Effector CD4-positive, alpha-beta T cell (primary cell): ENCODE results near the gene GRIN3A.

Source experiments
- DNase-seq: peaks from one replicate; pipeline ENCODE4 v3.0.0-alpha.2; 2020

Gene GRIN3A

DNA sequence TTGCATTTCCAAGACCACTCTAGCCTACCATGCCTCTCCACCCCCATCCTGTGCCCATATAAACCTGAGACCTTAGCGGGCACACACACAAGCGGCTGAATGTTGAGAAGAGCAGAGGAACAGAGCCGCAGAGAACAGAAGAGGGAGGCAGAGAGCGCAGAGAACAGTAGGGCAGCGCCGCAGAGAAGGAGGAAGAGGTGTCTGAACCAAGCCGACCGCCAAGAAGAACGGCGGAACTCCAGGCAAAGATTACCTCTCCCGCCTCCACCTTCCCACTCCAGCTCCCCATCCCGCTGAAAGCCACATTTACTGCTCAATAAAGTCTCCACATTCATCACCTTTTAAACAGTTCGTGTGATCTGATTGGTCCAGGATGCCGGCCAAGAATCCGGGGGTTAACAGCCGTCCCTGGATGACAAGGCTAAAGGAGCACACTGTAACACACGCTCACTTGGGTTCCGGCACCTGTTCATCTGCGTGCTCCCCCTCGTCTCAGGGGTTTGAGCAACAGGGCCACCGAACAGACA is 33.2 kb downstream of the GRIN3A start:
- no peak for DNase-seq

DNA sequence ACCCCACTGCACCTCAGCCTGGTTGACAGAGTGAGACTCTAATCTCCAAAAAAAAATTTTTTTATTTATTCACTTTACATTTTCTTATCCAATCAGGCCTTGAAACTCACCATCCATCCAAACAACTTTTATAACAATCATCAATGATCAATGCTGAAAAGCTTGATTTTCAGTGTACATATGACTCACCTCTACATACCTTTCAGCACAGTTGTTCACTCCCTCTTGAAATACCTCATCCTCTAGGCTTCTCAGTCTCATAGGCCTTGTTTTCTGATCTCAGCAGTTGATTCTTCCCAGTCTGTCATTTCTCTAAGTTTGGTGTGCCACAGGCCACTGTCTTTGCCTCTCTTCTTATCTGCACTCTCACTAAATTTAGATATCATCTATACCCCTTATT is 36.2 kb downstream of the GRIN3A start:
- DNase-seq = no peak

DNA sequence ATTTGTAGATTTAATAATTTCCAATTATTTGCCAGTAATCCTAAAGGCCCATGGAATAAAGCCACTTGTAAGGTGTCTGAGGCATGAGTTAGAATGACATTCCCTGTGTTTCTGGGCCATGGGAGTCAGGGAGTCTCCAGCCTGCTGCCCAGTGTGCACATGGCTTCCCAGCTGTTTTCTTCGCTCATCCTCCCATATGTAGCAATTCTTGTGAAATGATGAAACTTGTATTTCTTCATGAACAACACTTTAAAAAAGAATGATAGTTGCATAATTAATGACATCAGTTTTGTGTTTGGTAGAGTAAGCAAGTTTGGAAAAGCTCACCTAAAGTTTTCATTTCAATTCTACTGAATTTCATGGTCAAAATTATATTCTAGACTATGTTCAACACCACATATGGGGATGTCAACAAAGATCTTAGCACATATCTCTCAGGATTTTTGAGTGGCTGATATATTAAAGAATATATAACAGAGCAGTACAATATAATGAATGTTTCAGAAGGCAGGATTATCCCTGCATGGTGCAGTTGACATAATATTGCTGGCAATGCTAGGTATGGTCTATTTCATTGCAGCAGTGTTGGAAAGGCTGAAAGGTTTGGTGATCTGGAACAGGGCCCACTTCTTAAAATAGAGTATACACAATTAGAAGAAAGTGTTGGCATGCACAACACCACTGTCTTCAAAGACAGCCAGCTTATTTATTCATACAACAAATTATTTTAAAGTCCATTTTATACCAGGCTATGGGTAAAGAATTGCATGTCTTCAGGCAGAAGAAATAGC is 44.7 kb downstream of the GRIN3A start:
- DNase-seq = no peak

DNA sequence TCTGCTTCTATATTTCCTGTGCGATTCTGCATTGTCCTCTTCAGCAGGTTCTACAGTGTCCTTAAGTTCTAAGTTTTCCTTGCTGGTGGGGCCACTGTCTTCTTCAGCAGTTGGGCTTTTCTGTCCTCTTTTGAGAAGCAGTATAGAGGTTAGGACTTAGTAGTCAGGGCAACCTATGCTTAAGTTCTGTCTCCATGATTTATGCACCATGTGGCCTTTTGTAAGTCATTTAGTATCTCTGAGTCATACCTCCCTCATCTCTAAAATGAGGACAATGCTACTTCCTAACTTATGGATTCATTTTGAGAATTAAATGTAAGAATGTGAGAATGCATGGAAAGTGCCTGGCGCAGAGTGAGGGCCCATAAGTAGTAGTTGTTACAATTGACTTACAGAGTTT is 46.8 kb downstream of the GRIN3A start:
- no peak for DNase-seq

DNA sequence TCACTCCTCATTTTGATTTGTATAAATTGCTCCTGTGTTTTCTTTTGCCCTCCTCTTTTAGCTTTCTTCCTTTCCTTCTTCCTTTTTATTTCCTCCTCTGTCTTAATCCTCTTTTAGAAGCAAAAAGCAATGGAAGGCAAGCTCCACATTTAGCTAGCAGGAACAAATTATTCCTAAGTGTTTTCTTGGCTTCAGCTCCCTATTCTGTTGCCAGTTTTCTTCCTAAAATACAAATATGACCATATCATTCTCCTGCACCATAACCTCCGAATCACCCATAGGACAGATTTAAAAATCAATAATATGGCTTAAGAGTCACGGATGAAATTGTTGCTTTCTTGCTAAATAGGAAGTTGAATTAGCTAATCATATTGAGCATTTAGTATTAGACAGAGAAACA is 49.4 kb downstream of the GRIN3A start:
- no peak for DNase-seq

DNA sequence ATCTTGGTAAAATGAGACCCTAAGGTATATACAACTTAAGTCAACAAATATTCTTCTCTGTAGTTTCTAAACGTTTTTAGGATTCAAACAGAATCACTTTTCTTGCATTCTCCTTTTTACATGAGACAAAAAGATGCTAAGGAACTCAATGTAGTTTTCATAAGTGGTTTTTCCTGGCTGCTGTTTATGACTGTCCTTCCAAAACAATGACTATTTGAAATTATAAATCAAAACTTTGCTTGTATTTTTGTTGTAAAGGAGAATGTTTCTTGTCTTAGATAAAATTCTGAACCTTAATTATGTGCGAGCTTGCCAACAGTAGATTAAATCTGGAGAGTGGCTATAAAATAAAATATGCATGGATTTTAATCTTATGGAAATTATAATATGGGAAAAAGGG is 53.8 kb downstream of the GRIN3A start:
- no peak for DNase-seq

DNA sequence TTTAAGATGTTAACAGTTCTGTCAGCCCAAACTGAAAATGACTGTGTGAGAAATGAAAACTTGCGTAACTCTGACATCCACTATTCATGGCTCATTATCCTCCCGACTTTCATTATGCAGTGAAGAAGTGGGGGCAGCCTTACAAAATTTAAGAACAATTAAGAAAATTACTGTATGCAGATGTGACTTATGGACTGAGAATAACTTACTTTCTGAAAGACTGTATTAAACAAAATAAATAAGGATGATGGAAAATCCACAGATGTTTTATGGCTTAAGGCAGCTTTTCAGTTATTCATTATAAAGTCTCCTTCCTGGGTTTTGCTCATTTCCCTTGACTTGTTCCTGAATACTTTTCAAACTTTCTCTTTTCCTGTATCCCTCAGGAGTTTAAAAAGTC is 55.2 kb downstream of the GRIN3A start:
- DNase-seq = no peak

DNA sequence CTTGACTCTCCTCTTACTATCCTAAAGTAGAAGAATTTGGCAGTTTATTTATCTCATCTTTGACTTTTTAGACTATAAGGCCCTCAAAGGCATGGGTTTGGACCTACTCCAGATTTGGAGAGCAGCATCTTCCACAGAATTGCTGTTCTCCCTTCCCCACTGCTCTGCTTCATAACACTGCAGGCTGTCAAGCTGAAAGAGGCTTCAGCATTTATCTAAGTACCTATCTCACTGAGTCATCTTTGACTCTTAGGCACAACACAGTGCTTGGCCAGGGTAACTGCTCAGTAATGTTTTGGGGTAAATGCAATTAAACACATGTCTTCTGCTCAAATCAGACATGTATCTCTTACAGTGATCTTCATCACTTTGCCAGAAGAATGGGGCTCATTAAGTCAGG is 60.6 kb downstream of the GRIN3A start:
- DNase-seq = no peak

DNA sequence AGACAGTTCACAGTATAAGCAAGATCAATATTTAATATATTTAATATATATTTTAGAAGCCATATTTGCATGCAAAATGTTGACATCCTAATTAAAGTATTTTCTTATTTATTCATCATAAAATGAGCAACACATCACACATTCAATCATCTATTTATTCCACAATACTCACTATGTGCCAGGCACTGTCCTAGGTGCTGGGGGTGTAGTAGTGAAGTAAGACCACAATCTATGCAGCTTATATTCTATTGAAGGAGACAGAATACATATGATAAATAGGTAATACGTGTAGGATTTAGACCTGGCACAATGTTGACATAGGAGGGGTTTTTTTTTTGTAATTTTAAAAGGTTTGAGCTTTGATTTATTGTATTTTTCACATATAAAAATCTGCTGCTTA is 63.1 kb downstream of the GRIN3A start:
- no peak for DNase-seq

DNA sequence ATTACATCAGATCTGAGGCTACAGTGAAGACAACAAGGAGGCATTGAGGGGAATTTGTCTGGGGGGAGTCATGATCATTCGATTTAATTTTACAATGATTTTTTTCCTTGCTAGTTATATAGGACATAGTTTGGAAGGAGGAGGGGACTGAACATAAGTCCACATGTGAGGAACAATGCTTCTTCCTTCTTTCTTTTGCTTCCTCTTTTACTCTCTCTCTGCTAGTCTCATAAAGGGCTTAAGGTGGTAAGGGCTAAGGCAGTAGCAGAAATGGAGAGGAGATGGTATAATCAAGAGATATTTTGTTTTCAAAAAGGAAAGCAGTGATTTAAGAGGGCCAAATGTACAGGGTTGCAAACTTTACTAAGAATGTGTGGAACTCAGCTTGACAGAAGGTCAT is 64.3 kb downstream of the GRIN3A start:
- no peak for DNase-seq

DNA sequence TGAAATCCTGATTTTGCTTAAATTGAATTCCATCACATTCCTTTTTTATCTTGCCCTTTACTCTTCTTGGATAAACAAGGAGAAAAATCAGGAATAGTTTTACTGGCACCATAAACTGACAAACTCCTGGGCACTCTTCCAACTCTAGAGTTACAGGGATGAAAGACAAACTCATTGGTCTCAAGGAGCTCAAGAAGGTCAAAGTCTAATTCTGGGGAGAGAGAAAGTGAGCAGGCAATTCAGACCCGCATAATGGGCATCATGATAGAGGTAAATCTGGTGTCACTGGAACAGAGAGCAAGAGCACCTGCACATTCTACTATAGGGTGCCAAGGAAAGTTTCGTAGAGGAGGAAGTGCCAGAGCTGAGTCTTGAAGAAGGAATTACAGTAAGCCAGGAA is 64.8 kb downstream of the GRIN3A start:
- no peak for DNase-seq

DNA sequence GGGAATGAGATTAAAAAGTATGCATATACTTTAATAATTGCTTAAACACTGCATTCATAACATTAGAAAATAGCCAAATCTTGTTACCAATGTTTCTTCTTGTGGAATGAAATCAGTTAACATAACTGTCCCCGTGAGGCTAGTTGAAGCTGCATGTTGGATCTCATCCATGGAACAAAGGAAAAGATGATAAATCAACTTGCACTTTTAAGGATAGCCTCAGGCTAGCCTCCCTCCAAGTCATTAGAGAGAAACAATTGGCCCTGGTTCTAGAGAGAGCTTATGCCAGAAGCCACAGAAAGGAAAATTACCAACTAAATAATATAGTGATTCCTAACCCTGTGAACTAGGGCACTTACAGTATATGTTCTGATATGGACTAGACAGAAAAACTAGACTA is 66.9 kb downstream of the GRIN3A start:
- no peak for DNase-seq

DNA sequence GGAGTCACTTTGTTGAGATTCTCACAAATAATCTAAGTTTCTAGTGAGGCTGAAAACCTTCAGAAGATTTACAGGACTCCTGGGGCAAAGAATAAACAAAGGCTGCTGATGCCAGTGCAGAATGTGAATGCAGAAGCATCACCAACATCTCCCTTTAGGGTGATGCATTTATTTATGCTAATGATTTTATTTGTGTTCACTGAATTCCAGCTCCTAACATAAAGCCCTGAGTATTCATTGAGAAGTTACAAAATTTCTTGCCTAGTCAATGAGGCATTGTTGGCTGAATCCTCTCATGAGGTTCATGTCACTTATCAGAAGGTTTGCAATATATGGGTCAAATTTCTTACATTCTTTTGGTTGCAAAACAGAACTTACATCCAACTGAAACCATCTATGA is 70.0 kb downstream of the GRIN3A start:
- DNase-seq = no peak

DNA sequence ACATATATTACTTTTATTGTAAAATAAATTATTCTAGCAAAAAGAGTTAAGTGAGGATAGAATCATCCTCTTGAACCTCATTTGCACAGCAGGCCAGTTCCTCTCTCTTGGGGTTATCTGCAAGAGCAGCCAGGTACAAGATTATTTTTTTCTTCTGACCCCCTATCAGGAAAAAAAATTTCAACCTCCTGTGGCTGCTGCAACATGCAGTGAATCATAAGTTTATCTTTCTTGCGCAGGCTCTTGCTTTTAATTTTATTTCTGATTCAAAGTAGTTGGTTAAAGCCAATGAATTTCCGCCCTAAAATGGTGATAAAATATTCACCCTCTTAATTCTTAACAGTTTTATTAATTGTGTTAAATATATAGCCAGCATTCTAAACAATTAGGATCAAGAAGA is 74.0 kb downstream of the GRIN3A start:
- no peak for DNase-seq

DNA sequence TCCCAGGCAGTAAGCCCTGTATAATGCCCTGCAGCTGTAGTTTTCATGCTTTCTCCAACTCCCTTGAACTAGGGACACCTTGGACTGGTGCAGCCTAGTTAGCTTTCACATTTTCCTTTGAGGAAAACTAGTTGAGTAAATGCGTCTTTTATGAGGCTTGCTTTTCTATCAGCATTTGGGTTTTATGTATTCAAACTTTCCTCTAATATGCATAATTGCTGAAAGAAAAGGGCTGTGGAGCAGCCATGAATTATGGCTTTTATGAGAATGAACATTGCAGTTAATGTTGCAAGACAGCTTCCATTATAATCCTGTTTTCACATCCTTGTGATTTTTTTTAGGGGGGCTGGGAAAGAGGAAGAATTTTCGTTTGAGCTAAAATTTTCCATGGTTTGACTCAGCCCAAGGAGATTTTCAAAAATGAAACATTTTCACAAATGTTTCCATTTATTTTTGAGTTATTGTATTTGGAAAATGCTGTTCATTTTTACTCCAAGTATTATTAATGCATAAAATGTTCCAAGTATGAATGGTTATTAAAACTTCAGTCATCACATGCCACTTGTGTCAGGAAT is 85.8 kb downstream of the GRIN3A start:
- no peak for DNase-seq

DNA sequence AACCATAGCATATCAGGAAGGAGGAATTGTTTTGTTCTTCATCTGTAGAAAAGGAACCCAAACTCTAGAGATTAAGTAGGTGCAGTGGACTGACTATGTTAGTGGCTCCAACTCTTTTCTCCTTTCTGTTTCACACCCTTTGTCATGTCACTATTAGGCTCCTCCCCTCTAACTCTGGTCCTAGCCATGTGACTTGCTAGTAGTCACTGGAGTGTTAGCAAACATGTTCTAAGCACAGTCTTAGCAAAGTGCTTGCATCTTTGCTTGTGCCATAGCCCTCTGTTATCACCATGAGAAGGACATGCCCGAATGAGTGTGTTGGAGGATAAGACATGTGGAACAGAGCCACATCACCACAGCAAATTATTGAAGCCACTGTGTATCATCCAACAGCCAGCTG is 88.3 kb downstream of the GRIN3A start:
- DNase-seq = no peak

DNA sequence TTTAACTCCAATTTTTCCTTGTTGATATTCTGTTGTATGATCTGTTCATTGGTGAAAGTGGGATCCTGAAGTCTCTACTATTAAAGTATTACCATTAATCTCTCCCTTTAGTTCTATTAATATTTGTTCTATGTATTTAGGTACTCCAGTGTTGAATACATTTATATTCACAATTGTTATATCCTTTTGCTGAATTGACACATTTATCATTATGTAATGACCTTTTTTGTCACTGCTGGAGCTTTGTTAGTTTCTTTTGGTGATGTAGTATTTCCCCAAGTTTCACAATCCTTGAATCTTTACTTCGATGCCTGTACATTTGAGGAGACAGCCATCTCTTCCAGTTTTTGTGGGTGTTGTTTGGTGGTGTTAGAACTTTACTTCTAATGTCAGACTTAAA is 90.0 kb downstream of the GRIN3A start:
- no peak for DNase-seq

DNA sequence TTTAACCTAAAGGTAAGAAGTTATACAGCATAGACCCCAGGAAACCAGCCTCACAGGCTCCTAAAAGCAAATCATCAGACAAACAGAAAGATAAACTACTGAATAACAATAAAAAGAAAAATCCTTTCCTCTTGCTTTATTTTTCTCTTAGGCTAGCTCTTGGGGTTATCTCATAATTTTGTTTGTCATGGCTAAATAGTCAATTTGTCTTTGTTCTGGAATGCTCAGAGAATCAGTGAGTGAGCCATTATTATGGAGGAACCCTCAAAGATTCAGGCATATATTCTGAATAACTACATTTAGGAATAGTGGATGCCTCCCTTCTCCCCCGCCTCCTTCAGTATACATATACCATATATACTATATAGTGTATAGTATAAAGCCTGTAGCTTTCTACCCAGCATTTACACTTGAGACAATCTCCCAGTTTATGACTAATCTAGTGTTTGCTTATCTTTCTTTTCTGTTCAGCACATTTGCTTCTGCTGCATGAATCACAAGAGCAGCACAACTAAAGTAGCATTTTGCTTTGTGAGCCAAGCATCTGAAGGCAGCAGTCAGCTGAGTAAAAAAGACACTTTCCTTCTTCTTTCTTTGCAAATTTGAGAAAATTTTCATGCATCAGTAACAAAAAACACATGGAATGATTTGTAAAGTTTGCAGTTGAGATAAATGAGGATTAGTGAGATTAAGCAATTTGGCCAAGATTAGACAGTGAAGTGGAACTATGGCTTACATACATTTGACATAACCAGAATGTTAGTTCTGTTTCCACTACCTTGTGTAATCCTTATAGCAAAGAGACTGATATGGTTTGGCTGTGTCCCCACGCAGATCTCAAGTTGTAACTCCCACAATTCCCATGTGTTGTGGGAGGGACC is 98.4 kb downstream of the GRIN3A start:
- DNase-seq = no peak

DNA sequence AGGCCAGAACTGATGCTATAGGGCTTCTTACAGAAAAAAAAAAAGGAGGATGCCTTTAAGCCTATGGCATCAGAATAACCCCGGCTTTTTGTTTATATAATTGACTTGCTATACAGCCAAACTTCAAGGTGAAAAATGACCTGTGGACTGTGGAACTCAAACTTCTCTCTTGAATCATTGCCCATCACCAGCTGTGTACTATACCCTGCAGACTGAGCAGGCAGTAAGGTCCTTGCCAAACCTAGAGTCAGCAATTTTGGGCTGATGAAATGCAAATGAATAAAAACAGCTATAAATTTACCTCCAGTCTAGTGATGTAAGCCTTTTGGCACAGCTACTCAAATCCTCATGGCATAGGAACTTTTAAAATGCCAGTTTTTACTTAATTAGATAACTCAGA is 99.1 kb downstream of the GRIN3A start:
- DNase-seq = no peak

DNA sequence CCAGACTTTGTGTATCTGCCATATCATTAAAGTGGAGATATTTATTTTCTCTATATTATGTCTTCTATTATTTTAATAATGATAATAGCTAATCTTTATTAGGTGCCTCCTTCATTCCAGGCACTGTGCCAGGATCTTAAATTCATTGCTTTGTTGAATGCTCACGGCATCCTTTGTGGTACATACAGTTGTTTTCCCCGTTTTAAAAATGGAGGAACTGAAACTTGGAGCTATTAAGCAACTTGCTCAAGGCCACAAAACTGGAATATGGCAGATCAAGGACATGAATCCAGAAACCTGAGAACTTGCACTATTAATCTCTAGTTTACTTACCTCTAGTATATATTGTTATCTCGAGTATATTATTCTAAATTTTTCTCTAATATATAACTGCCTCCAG is 102.2 kb downstream of the GRIN3A start:
- no peak for DNase-seq

DNA sequence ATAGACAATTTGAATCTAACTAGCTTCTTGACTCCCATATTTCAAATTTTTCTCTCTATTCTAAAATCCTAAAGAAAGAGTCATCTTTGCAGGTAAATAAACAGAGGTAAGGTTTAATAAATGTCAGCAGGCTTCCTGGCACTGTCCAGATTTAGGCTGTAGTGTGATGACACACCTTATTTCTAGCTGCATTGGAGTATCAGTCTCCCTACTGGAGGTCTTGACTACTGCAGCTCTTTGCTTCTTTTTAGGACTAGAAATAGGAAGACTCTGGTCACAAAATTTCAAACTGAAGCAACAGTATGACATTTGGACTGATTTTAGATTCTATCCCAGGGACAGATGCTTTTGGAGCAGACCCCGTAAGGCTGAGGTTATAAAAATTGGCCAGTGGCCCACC is 103.0 kb downstream of the GRIN3A start:
- DNase-seq = no peak

DNA sequence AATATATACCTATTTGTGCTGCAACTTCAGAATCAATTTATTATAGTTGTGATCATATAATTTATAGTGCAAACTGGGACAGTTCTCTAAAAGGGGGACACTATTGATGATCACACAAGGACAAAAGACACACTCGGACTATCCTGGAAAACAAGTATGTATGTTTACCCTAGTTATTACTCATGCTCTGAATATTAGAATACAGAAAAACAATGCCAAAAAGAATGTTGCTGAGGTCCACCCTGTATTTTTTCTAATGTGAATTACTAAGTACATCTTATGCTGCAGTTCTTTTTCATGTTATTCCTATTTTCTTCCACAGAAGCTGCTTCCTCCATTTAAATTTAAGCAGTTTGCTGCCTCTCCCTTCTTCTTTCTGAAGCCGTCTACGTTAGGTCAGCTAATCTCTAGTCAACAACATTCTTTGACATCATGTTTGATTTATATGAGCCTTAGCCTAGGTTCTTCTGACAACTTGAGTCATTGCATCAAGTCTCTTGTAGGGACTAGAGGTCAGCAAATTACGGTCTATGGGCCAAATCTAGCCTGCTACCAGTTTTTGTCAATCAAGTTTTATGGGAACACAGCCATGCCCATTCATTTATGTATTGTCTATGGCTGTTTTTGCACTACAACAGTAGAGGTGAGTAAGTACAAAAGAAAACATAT is 103.6 kb downstream of the GRIN3A start:
- DNase-seq = no peak

DNA sequence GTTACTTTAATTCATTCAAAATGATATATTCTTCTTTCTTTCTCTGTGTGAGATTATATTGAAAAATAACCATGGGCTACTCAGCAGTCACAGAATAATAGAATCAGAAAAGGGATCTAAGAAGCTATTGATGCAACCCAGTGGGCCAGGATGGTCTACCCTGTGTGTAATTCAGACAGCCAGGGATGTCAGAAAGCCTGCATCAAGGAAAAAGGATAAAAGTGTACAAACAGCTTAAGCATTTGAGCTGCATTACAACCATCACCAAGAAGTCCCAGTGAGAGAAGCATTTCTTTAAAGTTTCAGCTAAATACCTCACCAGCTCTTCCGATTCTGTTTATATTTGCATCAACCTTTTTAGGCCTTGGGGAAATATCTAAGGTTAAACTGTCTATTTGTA is 105.8 kb downstream of the GRIN3A start:
- DNase-seq = no peak
